ENCODE results near the gene NEDD1. TPM values are rescaled to one million over a fixed set of nuclear protein-coding genes. Genes with fewer than 3 reads are reported as not detected.
A peak's percentile ranks its signal among the peaks of the same experiment; 100 is the strongest.

Gene NEDD1, protein sequence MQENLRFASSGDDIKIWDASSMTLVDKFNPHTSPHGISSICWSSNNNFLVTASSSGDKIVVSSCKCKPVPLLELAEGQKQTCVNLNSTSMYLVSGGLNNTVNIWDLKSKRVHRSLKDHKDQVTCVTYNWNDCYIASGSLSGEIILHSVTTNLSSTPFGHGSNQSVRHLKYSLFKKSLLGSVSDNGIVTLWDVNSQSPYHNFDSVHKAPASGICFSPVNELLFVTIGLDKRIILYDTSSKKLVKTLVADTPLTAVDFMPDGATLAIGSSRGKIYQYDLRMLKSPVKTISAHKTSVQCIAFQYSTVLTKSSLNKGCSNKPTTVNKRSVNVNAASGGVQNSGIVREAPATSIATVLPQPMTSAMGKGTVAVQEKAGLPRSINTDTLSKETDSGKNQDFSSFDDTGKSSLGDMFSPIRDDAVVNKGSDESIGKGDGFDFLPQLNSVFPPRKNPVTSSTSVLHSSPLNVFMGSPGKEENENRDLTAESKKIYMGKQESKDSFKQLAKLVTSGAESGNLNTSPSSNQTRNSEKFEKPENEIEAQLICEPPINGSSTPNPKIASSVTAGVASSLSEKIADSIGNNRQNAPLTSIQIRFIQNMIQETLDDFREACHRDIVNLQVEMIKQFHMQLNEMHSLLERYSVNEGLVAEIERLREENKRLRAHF
- 10 to 100 TPM; 20.4 to 33.4 (median 24.5) TPM for total RNA-seq

- Histone ChIP-seq H3K36me3 (no peaks in the 10 kb centered on the region), H3K4me3 (peak within 1 kb of the TSS; percentile 64 to 99 (median 87)), H3K9me3 (no peaks in the 10 kb centered on the region), H3K27ac (peak within 1 kb of the TSS; percentile 89 to 96 (median 93)), H3K27me3 (no peaks in the 10 kb centered on the region), H3K4me1 (peaks cover 0 to 33% (median 8%) of the 10 kb centered on the region in 4 donors)
- peak in 1 of 2 donors; percentile 76 for TF ChIP-seq POLR2A (IDR thresholded peaks at IDR 0.05)
- TF ChIP-seq EP300 (IDR thresholded peaks at IDR 0.05), result peak in 1 of 2 donors; percentile 74
- peak in 2 of 5 experiments; percentile 10 to 14 for TF ChIP-seq CTCF (IDR thresholded peaks at IDR 0.05)
- peak; percentile 65 to 72 for DNase-seq (ENCODE audit: low spot score in 2 of 2)
- WGBS, 2 donors, result 1% methylated on average over 32 to 53 of the region's 68 CpGs
These were observed at the start of gene NEDD1 for GRCh38 chr12:96906849-96907670. TSS of gene NEDD1 (plus strand) at chr12:96907257. CDS start at chr12:96909760, 2,503 bp downstream.

- Histone ChIP-seq H3K36me3 (no peaks in the 10 kb centered on the region), H3K9me3 (no peaks in the 10 kb centered on the region), H3K27me3 (no peaks in the 10 kb centered on the region), H3K27ac (no peak overlapping the region), H3K4me1 (no peaks in the 10 kb centered on the region), H3K4me3 (no peak overlapping the region)
- DNase-seq (ENCODE audit: low spot score in 2 of 2), result no peak
- TF ChIP-seq POLR2A (IDR thresholded peaks at IDR 0.05), result no peak
- TF ChIP-seq CTCF (IDR thresholded peaks at IDR 0.05), result no peak
- no peak for TF ChIP-seq EP300 (IDR thresholded peaks at IDR 0.05)
- 74 to 79% methylated on average over 1 of the region's 1 CpG for WGBS, 2 donors
These were observed 48.9 kb upstream of the NEDD1 start for GRCh38 chr12:96858162-96858561.

DNA sequence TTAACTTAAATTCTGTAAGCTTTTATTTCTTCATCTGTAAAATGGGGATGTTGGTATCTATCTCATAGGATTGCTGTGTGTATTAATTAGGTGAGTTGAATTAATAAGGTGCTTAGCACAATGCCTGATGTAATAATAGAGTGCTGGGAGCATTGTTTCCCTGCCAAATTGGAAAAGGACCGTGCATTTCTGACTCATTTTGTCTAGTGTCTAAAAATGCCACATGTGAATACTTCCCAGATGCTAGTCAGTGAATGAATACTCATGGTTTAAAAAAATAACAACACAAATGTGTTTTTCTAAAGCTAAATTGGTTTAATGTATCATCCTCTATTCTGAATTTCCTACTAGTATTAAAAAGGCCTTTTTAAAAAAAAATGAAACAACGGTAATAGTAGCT lies 45.4 kb upstream of the NEDD1 start:
- DNase-seq (ENCODE audit: low spot score in 2 of 2), result no peak
- H3K4me1 ChIP-seq, result no peaks in the 10 kb centered on the region
- no peak overlapping the region for H3K4me3 ChIP-seq
- no peaks in the 10 kb centered on the region for H3K36me3 ChIP-seq
- no peaks in the 10 kb centered on the region for H3K9me3 ChIP-seq
- H3K27me3 ChIP-seq, result no peaks in the 10 kb centered on the region
- H3K27ac ChIP-seq, result no peak overlapping the region
- 53 to 57% methylated on average over 2 of the region's 2 CpGs for WGBS, 2 donors
- TF ChIP-seq POLR2A (IDR thresholded peaks at IDR 0.05) (no peak), EP300 (IDR thresholded peaks at IDR 0.05) (no peak), CTCF (IDR thresholded peaks at IDR 0.05) (no peak)

- H3K4me1 ChIP-seq, result no peaks in the 10 kb centered on the region
- WGBS, 2 donors, result 58 to 73% methylated on average over 1 of the region's 1 CpG
- no peaks in the 10 kb centered on the region for H3K36me3 ChIP-seq
- H3K4me3 ChIP-seq, result no peak overlapping the region
- H3K9me3 ChIP-seq, result no peaks in the 10 kb centered on the region
- no peak overlapping the region for H3K27ac ChIP-seq
- no peaks in the 10 kb centered on the region for H3K27me3 ChIP-seq
- TF ChIP-seq EP300 (IDR thresholded peaks at IDR 0.05), result no peak
- TF ChIP-seq POLR2A (IDR thresholded peaks at IDR 0.05), result no peak
- no peak for TF ChIP-seq CTCF (IDR thresholded peaks at IDR 0.05)
- no peak for DNase-seq (ENCODE audit: low spot score in 2 of 2)
These were observed 44.7 kb upstream of the NEDD1 start for GRCh38 chr12:96862326-96862725.
